Glutamatergic neuron (in vitro differentiated cells): ENCODE data around the gene SCN3B. TPM values are rescaled to one million over a fixed set of nuclear protein-coding genes. Genes with fewer than 3 reads are reported as not detected.

ENCODE experiments used
- DNase-seq: peaks from one replicate; pipeline ENCODE4 v3.0.0; 2022
- H3K27ac Mint-ChIP-seq: one replicate; pipeline ENCODE4 v1.8.0; 2020; ENCODE audit warnings: mild to moderate bottlenecking, mixed read lengths, inconsistent platforms; ENCODE audit not compliant: unreplicated experiment
- H3K27me3 Mint-ChIP-seq: one replicate; pipeline ENCODE4 v1.8.0; 2020; ENCODE audit warnings: mild to moderate bottlenecking, moderate library complexity, mixed read lengths, inconsistent platforms; ENCODE audit not compliant: unreplicated experiment
- H3K36me3 Mint-ChIP-seq: one replicate; pipeline ENCODE4 v1.8.0; 2020; ENCODE audit warnings: mild to moderate bottlenecking, mixed read lengths, inconsistent platforms; ENCODE audit not compliant: unreplicated experiment
- H3K4me1 Mint-ChIP-seq: one replicate; pipeline ENCODE4 v1.8.0; 2020; ENCODE audit warnings: mild to moderate bottlenecking, low read depth, mixed read lengths, inconsistent platforms; ENCODE audit not compliant: unreplicated experiment
- H3K4me3 Mint-ChIP-seq: one replicate; pipeline ENCODE4 v1.8.0; 2020; ENCODE audit warnings: mild to moderate bottlenecking, mixed read lengths, inconsistent platforms; ENCODE audit not compliant: unreplicated experiment
- H3K9me3 Mint-ChIP-seq: one replicate; pipeline ENCODE4 v1.8.0; 2020; ENCODE audit warnings: mild to moderate bottlenecking, moderate library complexity, mixed read lengths, inconsistent platforms; ENCODE audit not compliant: unreplicated experiment
- total RNA-seq: library from RNA; stranded (reverse); fragmentation: NEBNext Ultra II Directional; extraction: Animal tissue kit (Norgen Biotek cat#: 25700); gene quantifications from one replicate; pipeline ENCODE4 v1.2.1, GENCODE V29; 2021; ENCODE audit not compliant: unreplicated experiment
- TF ChIP-seq, protein P1 (sequence below): fragments of 200-600 bp; sonication (generic); IDR thresholded peaks from one replicate; pipeline ENCODE4 v1.5.0; 2021; ENCODE audit not compliant: partially characterized antibody, unreplicated experiment

SCN3B gene
- total RNA-seq, 1 donor from 2014 or later: 118 TPM

DNA sequence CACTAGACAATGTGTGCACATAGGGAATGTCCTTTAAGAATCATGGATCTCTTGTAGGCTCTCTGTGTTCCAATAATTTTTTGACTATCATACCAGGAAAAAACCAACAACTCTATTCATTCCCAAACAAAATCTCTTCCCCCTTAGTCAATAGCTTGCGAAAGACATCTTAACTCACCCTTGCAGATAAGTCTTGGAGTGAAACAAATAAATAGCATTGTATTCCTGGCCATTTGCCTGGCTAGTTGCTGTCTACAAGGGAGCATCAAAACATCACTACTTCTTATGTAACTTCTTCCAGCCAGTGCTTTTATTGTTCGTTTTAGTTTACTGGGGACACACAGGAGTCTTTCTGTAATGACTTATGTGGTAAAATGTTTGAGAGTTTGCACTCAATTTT, 29.4 kb downstream of the SCN3B start:
- Mint-ChIP-seq H3K4me1 (no peaks in the 10 kb centered on the region), H3K9me3 (peaks cover 3% of the 10 kb centered on the region), H3K36me3 (peaks cover 5% of the 10 kb centered on the region), H3K27me3 (peaks cover 3% of the 10 kb centered on the region), H3K4me3 (no peak overlapping the region), H3K27ac (no peak overlapping the region)
- no peak for DNase-seq
- TF ChIP-seq, protein P1, sequence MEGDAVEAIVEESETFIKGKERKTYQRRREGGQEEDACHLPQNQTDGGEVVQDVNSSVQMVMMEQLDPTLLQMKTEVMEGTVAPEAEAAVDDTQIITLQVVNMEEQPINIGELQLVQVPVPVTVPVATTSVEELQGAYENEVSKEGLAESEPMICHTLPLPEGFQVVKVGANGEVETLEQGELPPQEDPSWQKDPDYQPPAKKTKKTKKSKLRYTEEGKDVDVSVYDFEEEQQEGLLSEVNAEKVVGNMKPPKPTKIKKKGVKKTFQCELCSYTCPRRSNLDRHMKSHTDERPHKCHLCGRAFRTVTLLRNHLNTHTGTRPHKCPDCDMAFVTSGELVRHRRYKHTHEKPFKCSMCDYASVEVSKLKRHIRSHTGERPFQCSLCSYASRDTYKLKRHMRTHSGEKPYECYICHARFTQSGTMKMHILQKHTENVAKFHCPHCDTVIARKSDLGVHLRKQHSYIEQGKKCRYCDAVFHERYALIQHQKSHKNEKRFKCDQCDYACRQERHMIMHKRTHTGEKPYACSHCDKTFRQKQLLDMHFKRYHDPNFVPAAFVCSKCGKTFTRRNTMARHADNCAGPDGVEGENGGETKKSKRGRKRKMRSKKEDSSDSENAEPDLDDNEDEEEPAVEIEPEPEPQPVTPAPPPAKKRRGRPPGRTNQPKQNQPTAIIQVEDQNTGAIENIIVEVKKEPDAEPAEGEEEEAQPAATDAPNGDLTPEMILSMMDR: no peak

GRCh38 chr11:123622576-123622975, 31.8 kb downstream of the SCN3B start:
- no peak for DNase-seq
- Mint-ChIP-seq H3K9me3 (peaks cover 2% of the 10 kb centered on the region), H3K36me3 (peaks cover 16% of the 10 kb centered on the region), H3K4me3 (no peak overlapping the region), H3K27ac (no peak overlapping the region), H3K4me1 (no peaks in the 10 kb centered on the region), H3K27me3 (peaks cover under 1% of the 10 kb centered on the region)
- TF ChIP-seq, protein P1: no peak

DNA sequence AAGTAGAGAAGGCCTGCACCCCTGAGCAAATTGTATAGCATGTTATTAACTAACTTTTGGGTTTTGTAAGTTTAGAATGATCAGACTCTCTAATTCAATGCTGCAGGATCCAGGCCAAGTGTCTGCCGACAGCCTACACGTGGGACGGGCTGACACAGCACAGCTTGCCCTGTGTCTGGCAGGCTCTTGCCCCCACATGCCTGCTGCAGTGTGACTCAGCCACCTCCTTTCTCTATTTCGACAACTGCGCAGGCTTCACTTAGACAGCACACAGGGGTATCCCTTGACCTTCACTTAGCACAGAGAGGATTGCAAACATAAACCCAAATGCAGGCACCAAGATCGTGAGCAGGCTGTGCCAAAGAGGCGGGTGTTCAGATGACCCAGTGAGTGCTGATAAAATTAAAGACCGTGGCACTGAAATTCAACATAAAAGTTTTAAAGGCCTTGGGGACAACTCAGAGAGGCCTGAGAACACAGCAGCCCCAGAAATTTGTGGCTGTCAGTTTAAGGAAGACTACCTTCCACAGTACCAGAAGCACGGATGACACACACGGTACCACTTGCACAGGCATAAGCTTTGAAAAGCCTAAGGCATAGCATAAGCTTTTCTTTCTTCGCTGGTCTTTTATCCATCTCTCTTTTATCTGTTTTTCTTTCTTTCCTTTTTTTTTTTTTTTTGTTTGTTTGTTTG, 37.8 kb downstream of the SCN3B start:
- Mint-ChIP-seq H3K27ac (peak overlapping the region; percentile 8), H3K36me3 (peaks cover 11% of the 10 kb centered on the region), H3K4me1 (no peaks in the 10 kb centered on the region), H3K4me3 (no peak overlapping the region), H3K27me3 (peaks cover 3% of the 10 kb centered on the region), H3K9me3 (peaks cover 5% of the 10 kb centered on the region)
- TF ChIP-seq, protein P1: no peak
- no peak for DNase-seq

- Mint-ChIP-seq H3K36me3 (no peaks in the 10 kb centered on the region), H3K4me3 (no peak overlapping the region), H3K4me1 (no peaks in the 10 kb centered on the region), H3K27ac (no peak overlapping the region), H3K9me3 (peaks cover 3% of the 10 kb centered on the region), H3K27me3 (peaks cover 3% of the 10 kb centered on the region)
- no peak for DNase-seq
- TF ChIP-seq, protein P1: no peak
These were observed 42.7 kb downstream of the SCN3B start for GRCh38 chr11:123611698-123612097.

- no peak for DNase-seq
- no peak overlapping the region for H3K4me3 Mint-ChIP-seq
- TF ChIP-seq, protein P1: no peak
- no peaks in the 10 kb centered on the region for H3K27me3 Mint-ChIP-seq
- H3K4me1 Mint-ChIP-seq: no peaks in the 10 kb centered on the region
- H3K9me3 Mint-ChIP-seq: no peaks in the 10 kb centered on the region
- H3K36me3 Mint-ChIP-seq: no peaks in the 10 kb centered on the region
- no peak overlapping the region for H3K27ac Mint-ChIP-seq
These were observed 45.5 kb downstream of the SCN3B start for GRCh38 chr11:123608945-123609344.
